Left lung (tissue), 10 donors: ENCODE data around the gene SNX5. TPM values are rescaled to one million over a fixed set of nuclear protein-coding genes. Genes with fewer than 3 reads are reported as not detected.
"Not testable (repeated sequence)": the region's sequence is repeated elsewhere in the genome, so short reads cannot be mapped to it uniquely, and the experiment has no call there.

Experiments used
- ATAC-seq: fragments of 200-7000 bp; cut with Tn5 transposase; one replicate; pipeline ENCODE4 v1.9.1; 2020; ENCODE audit warnings: moderate library complexity
- DNase-seq, 4 donors: peaks; one replicate each; pipeline ENCODE4 v3.0.0-alpha.2; 2013 to 2020
- H3K27ac ChIP-seq, 2 donors: fragments of 200-600 bp; sonication (generic) in 1 of 2; one replicate each; pipeline versions ENCODE4 v1.5.0 to v1.8.0; 2020 to 2021
- H3K27me3 ChIP-seq, 2 donors: fragments of 200-600 bp; sonication (generic) in 1 of 2; one replicate each; pipeline versions ENCODE4 v1.5.0 to v1.8.0; 2020 to 2021
- H3K36me3 ChIP-seq, 2 donors: fragments of 200-600 bp; sonication (generic) in 1 of 2; one replicate each; pipeline versions ENCODE4 v1.5.0 to v1.8.0; 2020 to 2021
- H3K4me1 ChIP-seq, 2 donors: fragments of 200-600 bp; one replicate each; pipeline ENCODE4 v1.8.0; 2021
- H3K4me3 ChIP-seq, 2 donors: fragments of 200-600 bp; sonication (generic) in 1 of 2; one replicate each; pipeline versions ENCODE4 v1.5.0 to v1.8.0; 2020 to 2021; ENCODE audit warnings: mild to moderate bottlenecking in 1 of 2
- H3K9me3 ChIP-seq, 2 donors: fragments of 200-600 bp; sonication (generic) in 1 of 2; one replicate each; pipeline versions ENCODE4 v1.5.0 to v1.8.0; 2020 to 2021
- intact Hi-C, 2 donors: fragments of 100-400 bp; cut with DNase I; formaldehyde crosslinking; loops; one replicate each; pipeline versions ENCODE4 v1.11.2 to v1.14.2; 2022
- polyA plus RNA-seq, 6 donors: library from polyadenylated mRNA; unstranded; fragments of 120-200 nt; gene quantifications; one replicate each; pipeline ENCODE4 v1.2.1, GENCODE V29; 2013; ENCODE audit not compliant: insufficient read length in 6 of 6
- total RNA-seq, 2 donors: library from RNA; stranded (reverse); fragmentation: NEBNext Ultra II Directional; extraction: Animal tissue kit (Norgen Biotek cat#: 25700); gene quantifications; one replicate each; pipeline ENCODE4 v1.2.1, GENCODE V29; 2021
- TF ChIP-seq, protein P1 (sequence below), 2 donors: fragments of 200-600 bp; sonication (generic) in 1 of 2; IDR thresholded peaks; one replicate each; pipeline versions ENCODE4 v1.5.0 to v1.8.0; 2021; ENCODE audit warnings: antibody characterized with exemption in 2 of 2
- donor health status: DM: no; HTN: yes; CAD: no.
- donor health status: DM: no; HTN: no; CAD: no.

Gene SNX5
- total and polyA plus RNA-seq, 8 donors, result 82.0 to 312 (median 247) TPM

DNA sequence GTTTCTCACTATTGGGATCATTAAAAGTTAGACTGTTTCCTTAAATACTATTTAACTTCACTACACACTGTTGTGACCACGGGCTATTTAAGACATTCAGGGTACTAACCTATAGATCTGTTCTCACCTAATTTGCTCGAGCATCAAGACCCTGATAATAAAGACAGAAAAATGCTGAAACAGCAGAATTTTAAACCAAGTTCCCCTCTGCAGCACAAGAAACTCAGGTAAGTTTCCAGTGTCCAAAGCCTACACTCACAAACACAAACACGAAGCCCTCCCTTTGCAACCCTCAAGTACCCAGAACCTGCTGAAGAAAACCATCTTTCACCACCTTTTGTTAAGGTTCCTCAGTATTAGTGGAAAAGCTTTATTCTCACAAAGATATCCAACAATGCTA lies 4.0 kb downstream of the SNX5 start:
- Histone ChIP-seq H3K4me1 (peaks cover 50 to 79% of the 10 kb centered on the region in 2 donors), H3K36me3 (no peaks in the 10 kb centered on the region), H3K4me3 (no peak overlapping the region), H3K9me3 (no peaks in the 10 kb centered on the region), H3K27me3 (no peaks in the 10 kb centered on the region), H3K27ac (peak overlapping the region; percentile 97 to 99)
- ATAC-seq (no peak), DNase-seq (no peak)
- TF ChIP-seq, protein P1, sequence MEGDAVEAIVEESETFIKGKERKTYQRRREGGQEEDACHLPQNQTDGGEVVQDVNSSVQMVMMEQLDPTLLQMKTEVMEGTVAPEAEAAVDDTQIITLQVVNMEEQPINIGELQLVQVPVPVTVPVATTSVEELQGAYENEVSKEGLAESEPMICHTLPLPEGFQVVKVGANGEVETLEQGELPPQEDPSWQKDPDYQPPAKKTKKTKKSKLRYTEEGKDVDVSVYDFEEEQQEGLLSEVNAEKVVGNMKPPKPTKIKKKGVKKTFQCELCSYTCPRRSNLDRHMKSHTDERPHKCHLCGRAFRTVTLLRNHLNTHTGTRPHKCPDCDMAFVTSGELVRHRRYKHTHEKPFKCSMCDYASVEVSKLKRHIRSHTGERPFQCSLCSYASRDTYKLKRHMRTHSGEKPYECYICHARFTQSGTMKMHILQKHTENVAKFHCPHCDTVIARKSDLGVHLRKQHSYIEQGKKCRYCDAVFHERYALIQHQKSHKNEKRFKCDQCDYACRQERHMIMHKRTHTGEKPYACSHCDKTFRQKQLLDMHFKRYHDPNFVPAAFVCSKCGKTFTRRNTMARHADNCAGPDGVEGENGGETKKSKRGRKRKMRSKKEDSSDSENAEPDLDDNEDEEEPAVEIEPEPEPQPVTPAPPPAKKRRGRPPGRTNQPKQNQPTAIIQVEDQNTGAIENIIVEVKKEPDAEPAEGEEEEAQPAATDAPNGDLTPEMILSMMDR (IDR thresholded peaks at IDR 0.05), result no peak
- intact Hi-C loops, result no loop called here

DNA sequence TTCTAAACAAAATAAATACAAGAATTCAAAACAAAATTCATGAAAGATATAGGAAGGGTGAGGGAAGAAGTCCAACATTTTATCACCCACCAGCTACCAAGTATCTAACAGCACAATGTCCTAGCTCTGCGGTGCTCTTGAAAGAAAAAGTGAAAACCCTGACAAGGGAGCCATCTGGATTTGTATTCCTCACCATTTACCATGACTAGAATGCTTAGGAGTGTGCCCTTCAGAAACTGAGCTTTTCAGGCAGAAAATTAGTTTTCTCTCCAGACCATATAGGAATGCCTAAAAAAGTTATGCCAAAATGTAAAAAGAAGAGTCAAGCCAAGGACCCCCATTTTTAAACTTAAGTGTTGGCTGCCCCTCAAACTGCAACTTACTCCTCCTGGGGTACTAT lies 4.5 kb downstream of the SNX5 start:
- Histone ChIP-seq H3K27me3 (no peaks in the 10 kb centered on the region), H3K9me3 (no peaks in the 10 kb centered on the region), H3K27ac (peak overlapping the region in 1 of 2 donors; percentile 99), H3K36me3 (no peaks in the 10 kb centered on the region), H3K4me3 (no peak overlapping the region), H3K4me1 (peaks cover 56 to 84% of the 10 kb centered on the region in 2 donors)
- intact Hi-C loops, result no loop called here
- no peak for ATAC-seq
- DNase-seq, result no peak
- TF ChIP-seq, protein P1 (IDR thresholded peaks at IDR 0.05), result no peak

DNA sequence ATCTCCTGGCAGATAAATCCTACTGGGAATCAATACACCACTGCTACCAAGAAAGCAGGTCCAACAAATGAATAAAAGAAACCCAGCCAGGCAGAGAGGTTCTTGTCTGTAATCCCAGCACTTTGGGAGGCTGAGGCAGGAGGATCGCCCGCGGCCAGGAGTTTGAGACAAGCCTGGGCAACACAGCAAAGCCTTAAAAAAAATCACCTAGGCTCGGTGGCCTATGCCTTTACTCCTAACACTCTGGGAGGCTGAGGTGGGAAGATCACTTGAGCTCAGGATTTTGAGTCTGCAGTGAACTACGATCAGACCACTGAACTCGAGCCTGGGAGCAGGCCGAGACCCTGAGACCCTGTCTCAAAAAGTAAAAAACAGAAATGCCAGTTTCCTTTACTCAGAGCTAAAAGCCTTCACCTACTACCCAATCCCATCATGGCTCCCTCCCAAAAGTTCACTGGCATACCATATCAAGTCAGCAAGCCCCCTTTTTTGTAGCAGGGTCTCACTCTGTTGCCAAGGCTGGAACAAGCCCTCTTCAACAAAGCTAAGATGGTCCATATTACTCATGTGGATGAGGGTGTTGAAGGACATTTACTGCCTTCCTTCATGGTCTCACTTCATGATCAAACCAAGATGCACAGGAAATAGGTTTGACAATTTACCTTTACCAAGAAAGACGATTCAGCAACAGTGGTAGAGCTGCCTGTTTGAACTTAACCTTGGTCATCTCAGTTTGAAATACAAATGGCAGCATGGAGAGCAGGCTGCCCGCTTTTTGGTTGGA lies 5.3 kb downstream of the SNX5 start:
- intact Hi-C loops, result no loop called here
- Histone ChIP-seq H3K27ac (peak overlapping the region; percentile 49 to 73), H3K36me3 (no peaks in the 10 kb centered on the region), H3K4me3 (no peak overlapping the region), H3K4me1 (peaks cover 63 to 92% of the 10 kb centered on the region in 2 donors), H3K9me3 (no peaks in the 10 kb centered on the region), H3K27me3 (no peaks in the 10 kb centered on the region)
- DNase-seq (no peak), ATAC-seq (no peak)
- TF ChIP-seq, protein P1 (IDR thresholded peaks at IDR 0.05), result no peak

DNA sequence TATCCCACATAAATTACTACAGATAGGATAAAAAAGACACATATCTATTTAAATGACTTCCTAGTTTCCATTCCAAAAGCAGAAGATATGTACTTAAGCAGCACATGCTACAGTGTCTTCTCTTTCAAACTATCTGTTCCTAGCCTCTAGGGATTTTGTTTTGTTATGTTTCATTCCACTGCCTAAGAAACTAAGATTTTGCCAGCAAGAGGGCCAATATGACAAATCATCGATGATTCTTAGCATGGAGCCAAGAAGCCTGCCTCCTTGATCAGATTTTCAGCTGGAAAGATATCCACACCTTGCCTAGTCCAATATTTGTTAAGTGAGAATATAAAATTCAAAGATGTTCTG lies 7.0 kb downstream of the SNX5 start:
- H3K9me3 ChIP-seq, result no peaks in the 10 kb centered on the region
- intact Hi-C loops, result no loop called here
- TF ChIP-seq, protein P1 (IDR thresholded peaks at IDR 0.05), result no peak
- no peak overlapping the region for H3K4me3 ChIP-seq
- H3K36me3 ChIP-seq, result peaks cover 0 to under 1% of the 10 kb centered on the region in 2 donors
- ATAC-seq (no peak), DNase-seq (no peak)
- peaks cover 65 to 97% of the 10 kb centered on the region in 2 donors for H3K4me1 ChIP-seq
- H3K27ac ChIP-seq, result peak overlapping the region in 1 of 2 donors; percentile 73
- H3K27me3 ChIP-seq, result no peaks in the 10 kb centered on the region

DNA sequence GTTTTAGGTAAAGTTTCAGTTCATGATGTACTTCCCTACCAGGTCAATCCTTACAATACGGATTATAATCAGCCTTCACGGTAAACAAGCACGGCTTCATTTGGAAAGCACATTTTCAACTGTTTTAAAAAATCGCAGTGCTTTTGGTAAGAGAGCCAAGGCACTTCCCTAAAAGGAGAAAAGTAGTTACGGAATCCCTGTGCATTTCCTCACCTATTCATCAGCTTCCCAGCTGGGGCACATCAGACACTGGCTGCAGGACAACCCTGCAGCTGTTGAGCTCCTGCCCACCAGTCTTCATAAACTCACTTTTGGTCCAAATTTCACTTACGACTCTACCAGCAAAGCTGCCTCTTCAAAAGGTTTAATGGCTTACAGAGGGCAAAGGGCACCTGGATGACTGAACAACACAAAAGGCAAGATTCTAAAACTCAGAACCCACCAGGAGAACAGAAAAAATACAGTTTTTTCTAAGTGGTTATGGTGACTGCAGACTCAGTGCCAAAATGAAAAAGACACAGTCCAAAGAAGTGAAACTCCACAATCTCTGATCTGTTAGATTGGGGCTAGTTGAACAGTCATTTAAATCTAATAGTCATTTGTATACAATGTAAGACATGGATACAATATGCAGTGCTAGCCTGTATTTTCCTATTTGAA lies 7.5 kb downstream of the SNX5 start:
- H3K4me1 ChIP-seq, result peaks cover 63 to 98% of the 10 kb centered on the region in 2 donors
- peak in 1 of 4 donors; percentile 64 for DNase-seq

DNA sequence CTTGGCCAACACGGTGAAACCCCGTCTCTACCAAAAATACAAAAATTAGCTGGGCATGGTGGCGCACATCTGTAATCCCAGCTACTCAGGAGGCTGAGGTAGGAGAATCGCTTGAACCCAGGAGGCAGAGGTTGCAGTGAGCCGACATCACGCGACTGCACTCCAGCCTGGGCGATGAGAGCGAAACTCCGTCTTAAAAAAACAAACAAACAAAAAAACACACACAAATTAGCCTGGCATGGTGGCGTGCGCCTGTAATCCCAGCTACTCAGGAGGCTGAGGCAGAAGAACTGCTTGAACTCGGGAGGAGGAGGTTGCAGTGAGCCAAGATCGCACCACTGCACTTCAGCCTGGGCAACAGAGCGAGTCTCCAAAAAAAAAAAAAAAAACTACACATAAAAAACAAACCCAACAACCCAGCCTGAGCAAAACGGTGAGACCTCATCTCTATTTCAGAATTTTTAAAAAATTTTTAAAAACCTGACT lies 8.2 kb downstream of the SNX5 start:
- ATAC-seq, DNase-seq, H3K4me3 ChIP-seq, H3K27me3 ChIP-seq, intact Hi-C loops, H3K9me3 ChIP-seq: not testable (repeated sequence)
- H3K36me3 ChIP-seq, result peaks cover 0 to 10% of the 10 kb centered on the region in 2 donors
- peaks cover 62 to 96% of the 10 kb centered on the region in 2 donors for H3K4me1 ChIP-seq
- H3K27ac ChIP-seq, result peak overlapping the region; percentile 38 to 73

More for the DNA sequence above, 7.5 kb downstream of the SNX5 start:
- no peak for ATAC-seq
- Histone ChIP-seq H3K36me3 (peaks cover 0 to 5% of the 10 kb centered on the region in 2 donors), H3K9me3 (no peaks in the 10 kb centered on the region), H3K27ac (peak overlapping the region; percentile 38 to 73), H3K27me3 (no peaks in the 10 kb centered on the region), H3K4me3 (no peak overlapping the region)
- intact Hi-C loops, result no loop called here
- TF ChIP-seq, protein P1 (IDR thresholded peaks at IDR 0.05), result no peak
